ENCODE measurements around the gene KCNK1. TPM values are rescaled to one million over a fixed set of nuclear protein-coding genes. Genes with fewer than 3 reads are reported as not detected.

KCNK1 gene
- polyA plus RNA-seq, 1 donor: 8.0 TPM

DNA sequence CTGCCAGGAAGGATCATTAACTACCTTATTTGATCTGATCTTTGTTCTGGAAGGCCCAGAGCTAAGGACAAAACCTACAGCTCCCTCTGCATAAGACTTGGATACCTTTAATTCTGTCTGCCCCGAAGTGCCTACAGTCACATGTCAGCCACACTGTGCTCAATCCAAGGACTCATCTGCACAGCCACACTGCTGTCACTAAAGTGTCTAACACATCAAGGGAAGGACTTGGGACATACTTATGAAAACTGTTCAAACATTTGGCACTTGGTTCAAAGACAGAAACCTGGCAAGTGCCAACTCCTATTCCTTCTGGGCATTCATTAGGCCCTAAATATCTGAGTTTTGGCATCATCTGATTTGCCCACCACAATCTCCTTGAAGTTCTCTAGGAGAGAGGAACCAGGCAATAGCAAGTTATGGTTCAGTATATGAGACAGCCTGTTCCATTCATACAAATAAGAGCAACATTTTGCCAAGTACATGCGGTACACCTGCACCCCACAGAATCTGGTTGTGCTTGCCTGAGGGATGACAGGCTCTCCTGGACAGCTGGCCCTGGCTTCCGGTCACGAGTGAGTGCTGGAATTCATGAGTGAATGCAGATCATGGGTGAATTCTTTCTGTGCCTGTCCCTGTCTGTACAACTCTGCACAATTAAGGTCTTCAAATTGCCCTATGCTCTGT is 105.9 kb downstream of the KCNK1 start:
- no peak overlapping the region for H3K27ac ChIP-seq (ENCODE audit: low read length)
- DNase-seq: peak in 1 of 2 donors; percentile 30

DNA sequence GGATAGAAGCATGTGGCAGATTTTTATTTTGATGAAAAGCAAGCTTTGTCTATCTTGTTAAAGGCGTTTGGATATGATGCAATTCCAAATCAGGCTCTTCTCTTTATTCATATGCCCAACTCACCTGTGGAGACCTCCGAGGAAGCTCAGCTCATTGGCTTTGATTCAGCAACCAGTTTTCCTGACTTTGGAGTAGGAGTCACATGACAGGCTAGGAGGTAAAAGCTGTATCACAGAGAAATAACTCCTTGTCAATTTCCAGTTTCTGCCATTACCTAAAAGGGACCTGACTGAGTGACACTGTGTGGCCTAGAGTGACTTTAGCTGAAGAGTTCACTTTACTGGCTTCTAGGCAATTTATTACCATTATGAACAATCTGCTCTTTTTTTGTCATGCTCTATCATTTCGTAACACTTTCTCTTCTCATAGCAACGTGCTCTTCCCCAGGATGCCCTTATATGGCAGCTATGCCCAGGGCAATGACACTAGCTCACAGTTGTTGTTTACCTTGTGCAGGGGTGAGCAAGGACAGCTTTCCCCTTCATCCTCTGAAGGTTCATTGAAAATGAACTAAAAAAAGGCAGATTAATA is 107.2 kb downstream of the KCNK1 start:
- 20% methylated on average over 2 of the region's 4 CpGs for WGBS (ENCODE audit: insufficient coverage, low lambda C conversion rate)
- H3K4me3 ChIP-seq (ENCODE audit: low read length): no peak overlapping the region
- no peaks in the 10 kb centered on the region for H3K27me3 ChIP-seq (ENCODE audit: control insufficient read depth, insufficient read depth, low read length)
- H3K36me3 ChIP-seq (ENCODE audit: control insufficient read depth, insufficient read depth, low read length): no peaks in the 10 kb centered on the region
- DNase-seq: peak in 1 of 2 donors; percentile 43
- H3K4me1 ChIP-seq (ENCODE audit: control insufficient read depth, insufficient read depth, low read length): no peaks in the 10 kb centered on the region
- H3K27ac ChIP-seq (ENCODE audit: low read length): no peak overlapping the region
- H3K9me3 ChIP-seq (ENCODE audit: control insufficient read depth, low read depth, low read length): no peaks in the 10 kb centered on the region

More for the DNA sequence above, 105.9 kb downstream of the KCNK1 start:
- WGBS (ENCODE audit: insufficient coverage, low lambda C conversion rate): no CpG with 5 or more reads among the region's 4 CpGs
- H3K27me3 ChIP-seq (ENCODE audit: control insufficient read depth, insufficient read depth, low read length): no peaks in the 10 kb centered on the region
- no peak overlapping the region for H3K4me3 ChIP-seq (ENCODE audit: low read length)
- no peaks in the 10 kb centered on the region for H3K36me3 ChIP-seq (ENCODE audit: control insufficient read depth, insufficient read depth, low read length)
- no peaks in the 10 kb centered on the region for H3K9me3 ChIP-seq (ENCODE audit: control insufficient read depth, low read depth, low read length)
- no peaks in the 10 kb centered on the region for H3K4me1 ChIP-seq (ENCODE audit: control insufficient read depth, insufficient read depth, low read length)

All from large intestine (tissue), 3 donors.